Mucosa of descending colon (tissue), 3 donors: ENCODE measurements around the gene EHD2. TPM values are rescaled to one million over a fixed set of nuclear protein-coding genes. Genes with fewer than 3 reads are reported as not detected.

Source experiments
- ATAC-seq: fragments of 200-7000 bp; cut with Tn5 transposase; one replicate; pipeline ENCODE4 v1.9.1; 2020; ENCODE audit warnings: mild to moderate bottlenecking, moderate library complexity
- DNase-seq, 3 donors: peaks; one replicate each; pipeline ENCODE4 v3.0.0-alpha.2; 2020
- H3K36me3 ChIP-seq: fragments of 200-600 bp; one replicate; pipeline ENCODE4 v1.8.0; 2021; ENCODE audit warnings: low read depth, mild to moderate bottlenecking
- H3K4me1 ChIP-seq: fragments of 200-600 bp; one replicate; pipeline ENCODE4 v1.8.0; 2021; ENCODE audit warnings: low read depth, mild to moderate bottlenecking
- H3K4me3 ChIP-seq: fragments of 200-600 bp; one replicate; pipeline ENCODE4 v1.8.0; 2021; ENCODE audit warnings: mild to moderate bottlenecking
- H3K9me3 ChIP-seq: fragments of 200-600 bp; one replicate; pipeline ENCODE4 v1.8.0; 2021; ENCODE audit warnings: mild to moderate bottlenecking
- CTCF ChIP-seq: fragments of 200-600 bp; IDR thresholded peaks from one replicate; pipeline ENCODE4 v1.8.0; 2022; ENCODE audit warnings: antibody characterized with exemption, mild to moderate bottlenecking
- intact Hi-C, 2 donors: fragments of 100-400 bp; cut with DNase I in 1 of 2; cut with micrococcal nuclease in 1 of 2; formaldehyde crosslinking; loops; one replicate each; pipeline versions ENCODE4 v1.11.0 to v1.11.1; 2022; cut with DNase I, micrococcal nuclease
- total RNA-seq, 3 donors: library from RNA; stranded (reverse); fragmentation: NEBNext Ultra II Directional in 2 of 3; extraction: Animal tissue kit (Norgen Biotek cat#: 25700) in 2 of 3; gene quantifications; one replicate each; pipeline versions ENCODE4 v1.2.1 to v1.2.4, GENCODE V29; 2021 to 2023
- donor health status: DM: no; HTN: no; CAD: no; lungs with moderate emphysema.
- donor health status: DM: no; HTN: no; CAD: no.
- donor health status: DM: no; HTN: yes; CAD: no.

The EHD2 gene
- total RNA-seq, 3 donors from 2014 or later, result 10.8 to 108 (median 30.3) TPM

- DNase-seq (no peak), ATAC-seq (no peak)
- Histone ChIP-seq H3K36me3 (peaks cover 5% of the 10 kb centered on the region), H3K4me3 (no peak overlapping the region), H3K4me1 (peaks cover 12% of the 10 kb centered on the region), H3K9me3 (no peaks in the 10 kb centered on the region)
- TF ChIP-seq CTCF, result no peak
- intact Hi-C loops, result no loop called here
Measured at GRCh38 chr19:47756627-47756929, 43.4 kb downstream of the EHD2 start.

- no peak for TF ChIP-seq CTCF
- Histone ChIP-seq H3K4me1 (peaks cover 12% of the 10 kb centered on the region), H3K36me3 (peaks cover 3% of the 10 kb centered on the region), H3K4me3 (no peak overlapping the region), H3K9me3 (no peaks in the 10 kb centered on the region)
- ATAC-seq, result peak; percentile 80
- peak; percentile 61 to 69 (median 61) for DNase-seq
- intact Hi-C loops, result no loop called here
Measured at GRCh38 chr19:47756953-47757608, 43.9 kb downstream of the EHD2 start.

GRCh38 chr19:47757617-47758442 is 44.6 kb downstream of the EHD2 start:
- H3K4me3 ChIP-seq, result no peak overlapping the region
- TF ChIP-seq CTCF, result no peak
- peaks cover 12% of the 10 kb centered on the region for H3K4me1 ChIP-seq
- H3K9me3 ChIP-seq, result no peaks in the 10 kb centered on the region
- no peaks in the 10 kb centered on the region for H3K36me3 ChIP-seq
- ATAC-seq, result peak; percentile 76
- intact Hi-C loops, result no loop called here
- DNase-seq, result peak in 1 of 3 donors; percentile 42

GRCh38 chr19:47758443-47758804 is 45.2 kb downstream of the EHD2 start:
- ATAC-seq (peak; percentile 81), DNase-seq (peak in 1 of 3 donors; percentile 63)
- intact Hi-C loops, result no loop called here
- TF ChIP-seq CTCF, result no peak
- Histone ChIP-seq H3K9me3 (no peaks in the 10 kb centered on the region), H3K36me3 (no peaks in the 10 kb centered on the region), H3K4me3 (no peak overlapping the region), H3K4me1 (peaks cover 12% of the 10 kb centered on the region)

GRCh38 chr19:47760632-47760999 is 47.4 kb downstream of the EHD2 start:
- ATAC-seq (no peak), DNase-seq (no peak)
- H3K4me3 ChIP-seq, result no peak overlapping the region
- no peaks in the 10 kb centered on the region for H3K9me3 ChIP-seq
- no peak for TF ChIP-seq CTCF
- H3K4me1 ChIP-seq, result peaks cover 12% of the 10 kb centered on the region
- H3K36me3 ChIP-seq, result no peaks in the 10 kb centered on the region
- intact Hi-C loops, result no loop called here
